ENCODE results near the gene TGOLN2. TPM values are rescaled to one million over a fixed set of nuclear protein-coding genes. Genes with fewer than 3 reads are reported as not detected.
A peak's percentile ranks its signal among the peaks of the same experiment; 100 is the strongest.

TGOLN2 gene
- total RNA-seq, 2 experiments from 2014 or later: 76.9 to 78.6 TPM

- no peak for DNase-seq (ENCODE audit: low spot score)
- Histone ChIP-seq H3K36me3 (ENCODE audit: insufficient read depth, low read length) (peaks cover 89% of the 10 kb centered on the region), H3K4me3 (ENCODE audit: low read depth, low read length, poor library complexity, severe bottlenecking) (no peak overlapping the region), H3K9me3 (ENCODE audit: low read length) (no peaks in the 10 kb centered on the region), H3K9me2 (ENCODE audit: insufficient read depth, low read length) (no peaks in the 10 kb centered on the region), H2AFZ (ENCODE audit: low read length) (no peak overlapping the region), H3K79me2 (ENCODE audit: insufficient read depth, low read depth, low read length) (peaks cover 84% of the 10 kb centered on the region), H3K4me1 (ENCODE audit: insufficient read depth, low read length, poor library complexity, severe bottlenecking) (peaks cover 29% of the 10 kb centered on the region), H3K27ac (ENCODE audit: low read depth, low read length, poor library complexity, severe bottlenecking) (no peak overlapping the region), H4K20me1 (ENCODE audit: insufficient read depth, low read length) (peaks cover 43% of the 10 kb centered on the region), H3K4me2 (ENCODE audit: low read length) (peak overlapping the region; percentile 16; the same call in 1 of the 2 replicates)
- ChIA-PET POLR2A (interaction anchor here (0.9 to 1.8 kb wide), 3 partner anchors 9 to 30 kb away, joined by 3 to 6 read pairs (median 3); no protein-coding TSS in a partner anchor), CTCF (ENCODE audit: unreplicated experiment) (no interaction called here)
- intact Hi-C loops (cut with micrococcal nuclease; ENCODE audit: unreplicated experiment): no loop called here
- BruUV-seq (replicated peaks): no TSS peak
- no peak for TF ChIP-seq EZH2phosphoT487 (IDR thresholded peaks at IDR 0.05; ENCODE audit: borderline replicate concordance, low read depth, low read length)
- TF ChIP-seq, protein P1, sequence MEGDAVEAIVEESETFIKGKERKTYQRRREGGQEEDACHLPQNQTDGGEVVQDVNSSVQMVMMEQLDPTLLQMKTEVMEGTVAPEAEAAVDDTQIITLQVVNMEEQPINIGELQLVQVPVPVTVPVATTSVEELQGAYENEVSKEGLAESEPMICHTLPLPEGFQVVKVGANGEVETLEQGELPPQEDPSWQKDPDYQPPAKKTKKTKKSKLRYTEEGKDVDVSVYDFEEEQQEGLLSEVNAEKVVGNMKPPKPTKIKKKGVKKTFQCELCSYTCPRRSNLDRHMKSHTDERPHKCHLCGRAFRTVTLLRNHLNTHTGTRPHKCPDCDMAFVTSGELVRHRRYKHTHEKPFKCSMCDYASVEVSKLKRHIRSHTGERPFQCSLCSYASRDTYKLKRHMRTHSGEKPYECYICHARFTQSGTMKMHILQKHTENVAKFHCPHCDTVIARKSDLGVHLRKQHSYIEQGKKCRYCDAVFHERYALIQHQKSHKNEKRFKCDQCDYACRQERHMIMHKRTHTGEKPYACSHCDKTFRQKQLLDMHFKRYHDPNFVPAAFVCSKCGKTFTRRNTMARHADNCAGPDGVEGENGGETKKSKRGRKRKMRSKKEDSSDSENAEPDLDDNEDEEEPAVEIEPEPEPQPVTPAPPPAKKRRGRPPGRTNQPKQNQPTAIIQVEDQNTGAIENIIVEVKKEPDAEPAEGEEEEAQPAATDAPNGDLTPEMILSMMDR (conservative IDR thresholded peaks at IDR 0.05; ENCODE audit: low read length): no peak
Measured at GRCh38 chr2:85323351-85323987, 4.3 kb downstream of the TGOLN2 start.

DNA sequence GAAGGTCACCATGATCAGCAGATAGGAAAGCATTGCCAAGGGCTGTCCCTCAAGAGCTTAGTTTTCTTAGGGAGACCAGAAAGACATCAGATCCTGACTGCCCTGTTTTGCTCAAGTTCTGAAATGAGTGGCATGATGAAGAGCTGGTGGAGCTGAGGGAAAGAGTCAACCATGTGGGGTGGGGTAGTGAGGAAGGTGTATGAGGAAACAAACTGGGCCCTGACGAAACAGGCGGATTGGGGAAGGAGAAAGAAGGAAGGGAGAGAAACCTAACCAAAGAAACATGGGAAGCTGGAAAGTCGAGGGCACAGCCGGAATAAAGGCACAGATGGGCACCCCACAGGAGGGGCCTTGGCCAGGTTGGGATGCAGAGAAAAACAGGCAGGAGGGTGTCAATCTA is 8.0 kb downstream of the TGOLN2 start:
- peaks cover 59% of the 10 kb centered on the region for H3K79me2 ChIP-seq (ENCODE audit: insufficient read depth, low read depth, low read length)
- H3K36me3 ChIP-seq (ENCODE audit: insufficient read depth, low read length): peaks cover 89% of the 10 kb centered on the region
- no peak overlapping the region for H3K4me2 ChIP-seq (ENCODE audit: low read length)
- no peak overlapping the region for H2AFZ ChIP-seq (ENCODE audit: low read length)
- TF ChIP-seq, protein P1 (conservative IDR thresholded peaks at IDR 0.05; ENCODE audit: low read length): no peak
- TF ChIP-seq EZH2phosphoT487 (IDR thresholded peaks at IDR 0.05; ENCODE audit: borderline replicate concordance, low read depth, low read length): no peak
- POLR2A ChIA-PET: interaction anchor here (0.7 to 1.5 kb wide), 2 partner anchors 22 to 1865 kb away, joined by 3 to 4 read pairs; no protein-coding TSS in a partner anchor
- no peak overlapping the region for H3K4me3 ChIP-seq (ENCODE audit: low read depth, low read length, poor library complexity, severe bottlenecking)
- peaks cover 25% of the 10 kb centered on the region for H4K20me1 ChIP-seq (ENCODE audit: insufficient read depth, low read length)
- intact Hi-C loops (cut with micrococcal nuclease; ENCODE audit: unreplicated experiment): no loop called here
- H3K9me2 ChIP-seq (ENCODE audit: insufficient read depth, low read length): no peaks in the 10 kb centered on the region
- DNase-seq (ENCODE audit: low spot score): no peak
- no peaks in the 10 kb centered on the region for H3K9me3 ChIP-seq (ENCODE audit: low read length)
- BruUV-seq (replicated peaks): no TSS peak
- CTCF ChIA-PET (ENCODE audit: unreplicated experiment): no interaction called here
- H3K4me1 ChIP-seq (ENCODE audit: insufficient read depth, low read length, poor library complexity, severe bottlenecking): peaks cover 23% of the 10 kb centered on the region
- no peak overlapping the region for H3K27ac ChIP-seq (ENCODE audit: low read depth, low read length, poor library complexity, severe bottlenecking)

All from OCI-LY7 (cell line).